Measurements from ENCODE around the gene YBX3.

DNA sequence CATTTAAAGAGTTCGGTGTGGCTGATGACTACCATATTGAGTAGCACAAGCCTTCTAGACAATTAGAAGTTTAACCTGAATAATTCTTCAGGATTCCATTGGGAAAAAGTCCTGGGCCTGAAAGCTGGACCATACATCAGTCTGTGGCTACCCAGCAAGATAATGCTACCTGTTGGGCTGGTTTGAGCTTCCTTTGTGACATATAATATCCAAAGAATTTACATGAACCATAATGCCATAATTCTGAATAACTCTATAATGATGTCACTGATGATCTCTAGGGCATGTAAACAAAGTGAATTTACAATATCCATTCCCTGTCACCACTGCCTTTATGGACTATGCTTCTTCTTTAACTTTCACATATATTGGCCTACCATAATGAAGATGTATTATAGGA, 3.8 kb upstream of the YBX3 start:
- no peak for TF ChIP-seq SMC3 (IDR thresholded peaks at IDR 0.05; ENCODE audit: low read depth, low read length)
- TF ChIP-seq, protein P1, sequence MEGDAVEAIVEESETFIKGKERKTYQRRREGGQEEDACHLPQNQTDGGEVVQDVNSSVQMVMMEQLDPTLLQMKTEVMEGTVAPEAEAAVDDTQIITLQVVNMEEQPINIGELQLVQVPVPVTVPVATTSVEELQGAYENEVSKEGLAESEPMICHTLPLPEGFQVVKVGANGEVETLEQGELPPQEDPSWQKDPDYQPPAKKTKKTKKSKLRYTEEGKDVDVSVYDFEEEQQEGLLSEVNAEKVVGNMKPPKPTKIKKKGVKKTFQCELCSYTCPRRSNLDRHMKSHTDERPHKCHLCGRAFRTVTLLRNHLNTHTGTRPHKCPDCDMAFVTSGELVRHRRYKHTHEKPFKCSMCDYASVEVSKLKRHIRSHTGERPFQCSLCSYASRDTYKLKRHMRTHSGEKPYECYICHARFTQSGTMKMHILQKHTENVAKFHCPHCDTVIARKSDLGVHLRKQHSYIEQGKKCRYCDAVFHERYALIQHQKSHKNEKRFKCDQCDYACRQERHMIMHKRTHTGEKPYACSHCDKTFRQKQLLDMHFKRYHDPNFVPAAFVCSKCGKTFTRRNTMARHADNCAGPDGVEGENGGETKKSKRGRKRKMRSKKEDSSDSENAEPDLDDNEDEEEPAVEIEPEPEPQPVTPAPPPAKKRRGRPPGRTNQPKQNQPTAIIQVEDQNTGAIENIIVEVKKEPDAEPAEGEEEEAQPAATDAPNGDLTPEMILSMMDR (conservative IDR thresholded peaks at IDR 0.05; ENCODE audit: low read depth, low read length), result no peak
- no peak for TF ChIP-seq RCOR1 (IDR thresholded peaks at IDR 0.05; ENCODE audit: insufficient replicate concordance, low read length)
- no peak for TF ChIP-seq POLR2A (IDR thresholded peaks at IDR 0.05; ENCODE audit: low read depth, low read length)
- TF ChIP-seq CEBPB (IDR thresholded peaks at IDR 0.05; ENCODE audit: low read depth, low read length), result no peak

Data from IMR-90 (cell line).